PFSK-1 (cell line): ENCODE data around the gene SLC12A6.

ENCODE experiments used
- POLR2AphosphoS5 ChIP-seq: IDR thresholded peaks from 2 replicates; pipeline ENCODE4 v1.6.1; 2012; ENCODE audit warnings: low read depth, mild to moderate bottlenecking, control low read depth, low read length, moderate library complexity
- REST ChIP-seq, 2 experiments: IDR thresholded peaks; 2 replicates each; pipeline versions ENCODE4 v1.6.1 to v1.8.0; 2011 to 2012; ENCODE audit warnings: low read depth in 2 of 2, low read length in 2 of 2, control low read depth in 1 of 2, inconsistent platforms in 1 of 2, mild to moderate bottlenecking in 1 of 2, moderate library complexity in 1 of 2; ENCODE audit not compliant: insufficient read depth in 1 of 2
- TAF1 ChIP-seq: IDR thresholded peaks from 2 replicates; pipeline ENCODE4 v1.6.1; 2012; ENCODE audit warnings: low read length, control low read depth, borderline replicate concordance; ENCODE audit not compliant: insufficient read depth

DNA sequence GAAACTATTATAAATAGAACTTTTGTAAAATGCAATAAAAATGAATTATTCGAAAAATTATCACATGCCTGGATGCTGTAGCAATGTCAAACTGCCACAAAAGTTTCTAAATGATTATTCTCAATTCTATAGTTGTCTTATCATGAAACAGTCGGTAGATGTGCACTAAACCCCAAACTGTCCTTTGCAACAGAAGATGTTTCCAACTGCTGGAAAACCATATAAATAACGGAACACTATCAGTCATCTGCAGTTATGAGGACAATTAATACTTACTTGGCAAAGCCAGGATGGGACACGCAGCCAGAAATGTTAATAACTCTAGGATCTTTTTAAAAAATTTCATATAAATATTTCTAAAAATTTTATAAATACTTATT lies 95.3 kb downstream of the SLC12A6 start:
- TF ChIP-seq POLR2AphosphoS5 (no peak), TAF1 (no peak), REST (IDR thresholded peaks at IDR 0.05; ENCODE audit: insufficient read depth in 1 of 2, low read depth in 2 of 2, low read length in 2 of 2) (no peak)
